AG09309 (cell line): Measurements from ENCODE around the gene ING1.

Source experiments
- DNase-seq: peaks from one replicate; pipeline ENCODE4 v3.0.0-alpha.2; 2010; ENCODE audit warnings: low read depth
- H3K4me3 ChIP-seq: 2 replicates; pipeline ENCODE4 v1.5.1; 2011; ENCODE audit warnings: mild to moderate bottlenecking, low read depth, low read length, moderate library complexity; ENCODE audit not compliant: control insufficient read depth
- CTCF ChIP-seq: IDR thresholded peaks from 2 replicates; pipeline ENCODE4 v1.5.1; 2011; ENCODE audit warnings: mild to moderate bottlenecking, low read depth, low read length, inconsistent platforms; ENCODE audit not compliant: insufficient read depth, control insufficient read depth; ENCODE audit errors: missing control alignments

ING1 gene

DNA sequence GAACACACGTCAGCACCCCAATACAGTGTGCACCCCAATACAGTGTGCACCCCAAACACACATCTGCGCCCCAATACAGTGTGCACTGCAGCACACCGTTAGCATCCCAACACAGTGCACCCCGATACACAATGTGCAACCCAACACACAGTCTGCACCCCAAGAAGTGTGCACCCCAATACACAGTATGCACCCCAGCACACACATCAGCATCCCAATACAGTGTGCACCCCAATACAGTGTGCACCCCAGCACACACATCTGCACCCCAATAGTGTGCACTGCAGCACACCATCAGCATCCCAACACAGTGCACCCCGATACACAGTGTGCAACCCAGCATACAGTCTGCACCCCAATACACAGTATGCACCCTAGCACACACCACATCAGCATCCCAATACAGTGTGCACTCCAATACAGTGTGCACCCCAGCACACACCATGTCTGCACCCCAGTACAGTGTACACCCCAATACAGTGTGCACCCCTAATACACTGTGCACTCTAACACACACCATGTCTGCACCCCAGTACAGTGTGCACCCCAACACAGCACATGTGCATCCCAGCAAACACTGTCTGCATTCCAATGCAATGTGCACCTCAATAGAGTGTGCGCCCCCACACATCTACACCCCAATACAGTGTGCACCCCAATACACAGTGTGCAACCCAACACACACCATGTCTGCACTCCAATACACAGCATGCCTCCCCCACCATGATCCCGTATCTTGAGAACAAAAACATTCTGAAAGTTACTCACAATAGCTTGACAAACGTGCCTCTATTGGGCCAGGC is 6.7 kb upstream of the ING1 start:
- DNase-seq = no peak
- TF ChIP-seq CTCF = no peak
- peak overlapping the region; percentile 77 for H3K4me3 ChIP-seq

DNA sequence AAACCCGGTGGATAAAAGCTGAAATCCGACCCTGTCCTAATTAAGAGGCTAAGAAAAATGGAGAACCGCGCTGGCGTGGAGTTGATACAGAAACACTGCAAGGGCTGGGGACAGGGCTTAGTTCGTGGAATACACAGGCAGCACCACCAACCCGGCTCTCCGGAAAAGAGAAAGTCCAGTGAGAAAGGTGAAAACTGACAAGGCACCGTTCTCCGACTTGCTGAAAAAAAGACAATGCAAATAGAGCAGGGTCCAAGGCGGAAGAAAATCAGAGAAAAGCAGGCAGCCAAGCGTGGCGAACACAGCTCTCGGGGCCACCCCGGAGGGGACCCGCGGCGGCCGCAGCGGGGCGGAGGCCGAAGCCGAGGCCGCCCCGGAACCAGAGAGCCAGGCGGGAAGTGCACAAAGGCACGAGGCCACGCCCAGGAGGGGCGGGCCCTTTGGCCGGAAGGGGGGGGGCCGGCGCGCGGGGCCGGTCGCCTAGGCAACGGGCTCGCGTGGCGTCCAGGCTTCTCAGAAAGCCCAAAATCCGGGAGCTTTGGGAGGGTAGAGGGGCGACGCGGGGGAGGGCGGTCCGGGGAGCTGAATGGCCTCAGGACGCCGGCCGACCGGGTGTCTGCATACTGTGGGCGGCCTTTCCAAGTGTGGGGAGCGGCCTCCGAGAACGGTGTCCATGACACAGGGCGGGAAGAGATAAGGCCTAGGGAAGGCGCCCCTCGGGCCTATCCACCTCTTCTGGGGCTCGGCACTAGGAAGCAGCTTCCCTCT is 1.2 kb upstream of the ING1 start:
- peak overlapping the region; percentile 94 for H3K4me3 ChIP-seq
- TF ChIP-seq CTCF = no peak
- no peak for DNase-seq

GRCh38 chr13:110712849-110713641 is 455 bp upstream of the ING1 start:
- H3K4me3 ChIP-seq = peak overlapping the region; percentile 94
- DNase-seq = peak; percentile 100
- no peak for TF ChIP-seq CTCF

- TF ChIP-seq CTCF = no peak
- DNase-seq = no peak
- peak overlapping the region; percentile 58 for H3K4me3 ChIP-seq
Measured at GRCh38 chr13:110713981-110714796, 689 bp downstream of the ING1 start.

- DNase-seq = no peak
- peak; percentile 16 for TF ChIP-seq CTCF
- peak overlapping the region; percentile 58 for H3K4me3 ChIP-seq
Measured at GRCh38 chr13:110714797-110715394, 1.4 kb downstream of the ING1 start.
